GM18858 (cell line): ENCODE results near the gene SRD5A3.
A peak's percentile ranks its signal among the peaks of the same experiment; 100 is the strongest.

Source experiments
- ATAC-seq: cut with Tn5 transposase; IDR thresholded peaks from one replicate; pipeline ENCODE4 v1.9.1; 2021; ENCODE audit not compliant: unreplicated experiment

Gene SRD5A3

DNA sequence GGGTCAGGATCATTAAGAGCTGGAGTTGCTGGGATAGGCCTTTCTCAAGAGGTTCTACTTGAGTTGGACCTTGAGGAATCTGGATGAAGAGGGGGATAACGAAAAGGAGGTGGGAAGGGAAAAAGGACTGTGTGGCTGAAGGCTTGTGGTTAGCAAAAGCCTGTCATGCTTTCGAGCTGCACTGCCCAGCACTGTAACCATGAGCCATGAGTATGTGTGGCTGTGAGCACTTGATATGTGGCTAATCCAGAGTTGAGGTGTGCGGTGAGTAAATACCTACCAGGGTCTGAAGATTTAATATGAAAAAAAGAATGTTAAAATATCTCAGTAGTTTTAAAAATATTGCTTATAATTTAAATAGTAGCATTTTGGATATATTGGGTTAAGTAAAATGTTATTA is 61.1 kb downstream of the SRD5A3 start:
- ATAC-seq: no peak

DNA sequence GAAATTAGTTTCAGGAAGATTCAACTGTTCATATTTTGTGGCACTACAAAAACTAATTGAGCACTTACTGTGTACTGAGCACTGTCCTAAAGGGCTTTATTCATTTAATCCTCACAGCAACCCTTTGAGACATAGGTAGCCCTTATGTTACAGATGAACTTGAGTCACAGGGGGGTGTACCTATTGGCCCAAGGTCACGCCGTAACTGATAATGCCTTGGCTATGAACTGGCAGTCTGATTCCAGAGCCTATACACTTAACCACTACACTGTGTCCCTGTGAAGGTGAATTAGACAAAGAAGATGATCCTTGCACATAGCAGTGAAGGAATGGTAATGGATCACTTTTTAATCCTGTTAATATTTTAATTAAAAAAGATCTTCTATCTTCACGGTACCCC is 61.7 kb downstream of the SRD5A3 start:
- no peak for ATAC-seq

DNA sequence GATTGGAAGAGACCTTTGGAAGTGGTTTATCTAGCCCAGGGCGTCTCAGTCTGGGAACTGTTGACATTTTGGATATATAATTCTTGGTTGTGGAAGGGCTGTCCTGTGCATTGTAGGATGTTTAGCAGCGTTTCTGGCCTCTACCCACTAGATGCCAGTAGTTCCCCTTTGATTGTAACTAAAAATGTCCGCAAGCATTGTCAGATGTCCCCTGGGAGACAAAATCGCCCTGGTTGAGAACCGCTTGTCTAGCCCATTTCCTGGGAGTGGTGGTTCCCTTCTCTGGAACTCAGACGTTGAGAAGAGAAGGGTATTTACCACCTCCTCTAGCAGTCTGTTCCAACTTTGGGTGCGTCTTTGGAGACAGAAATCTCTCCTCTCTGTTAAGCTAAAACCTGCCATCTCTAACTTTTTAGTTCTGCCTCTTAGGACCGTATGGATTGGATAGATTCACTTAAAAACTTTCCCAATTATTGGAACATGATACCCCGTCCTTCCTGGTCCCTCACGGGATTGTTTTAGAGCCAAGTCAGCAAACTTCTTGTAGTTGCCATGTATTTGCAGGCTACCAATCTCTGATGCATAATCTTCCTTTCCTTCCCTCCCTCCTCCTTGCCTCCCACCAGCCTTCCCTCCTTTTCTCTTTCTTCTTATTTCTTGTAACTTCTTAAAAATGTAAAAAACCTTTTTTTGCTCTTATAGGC is 63.6 kb downstream of the SRD5A3 start:
- peak; percentile 72 for ATAC-seq

DNA sequence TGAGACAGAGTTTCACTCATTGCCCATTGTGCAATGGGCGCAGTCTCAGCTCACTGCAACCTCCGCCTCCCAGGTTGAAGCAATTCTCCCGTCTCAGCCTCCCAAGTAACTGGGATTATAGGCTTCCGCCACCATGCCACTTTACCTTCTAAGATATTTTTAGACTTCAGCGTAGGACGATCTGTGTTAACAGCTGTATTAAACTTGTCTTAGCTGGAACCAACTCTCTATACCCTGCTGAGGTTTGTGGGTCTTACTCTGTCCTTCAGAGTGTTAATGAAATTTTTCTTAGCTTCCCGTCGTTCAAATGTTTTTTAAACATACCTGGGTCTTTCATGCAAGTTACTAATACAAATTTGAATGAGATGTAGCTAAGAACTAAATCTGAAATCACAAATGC is 64.4 kb downstream of the SRD5A3 start:
- no peak for ATAC-seq

DNA sequence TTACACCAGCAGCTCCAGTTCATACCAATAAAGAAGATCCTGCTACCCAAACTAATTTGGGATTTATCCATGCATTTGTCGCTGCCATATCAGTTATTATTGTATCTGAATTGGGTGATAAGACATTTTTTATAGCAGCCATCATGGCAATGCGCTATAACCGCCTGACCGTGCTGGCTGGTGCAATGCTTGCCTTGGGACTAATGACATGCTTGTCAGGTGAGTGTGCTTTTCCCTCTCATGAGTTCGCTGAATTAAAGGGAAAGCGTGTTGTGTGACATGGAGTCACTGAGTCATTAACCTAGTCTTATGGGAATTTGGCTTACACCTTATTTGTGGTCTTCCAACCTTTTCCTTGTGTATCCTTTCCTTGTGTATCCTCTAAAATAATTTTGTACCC is 65.6 kb downstream of the SRD5A3 start:
- no peak for ATAC-seq

DNA sequence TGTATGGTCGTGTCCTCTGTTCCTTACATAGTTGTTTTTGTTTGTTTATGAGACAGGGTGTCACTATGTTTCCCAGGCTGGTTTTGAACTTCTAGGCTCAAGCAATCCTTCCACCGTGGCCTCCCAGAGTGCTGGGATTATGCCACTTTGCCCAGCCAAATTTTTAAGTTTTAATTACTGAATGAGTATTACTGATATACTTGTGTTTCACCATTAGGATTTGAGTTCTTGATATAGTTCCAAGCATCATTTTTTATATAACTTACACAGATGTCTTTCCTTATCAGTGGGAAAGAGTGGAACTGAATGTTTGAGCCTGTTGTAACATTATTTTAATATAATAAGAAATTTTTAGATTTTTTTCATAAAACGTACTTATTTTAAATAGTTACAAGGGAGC is 70.1 kb downstream of the SRD5A3 start:
- ATAC-seq: no peak
